ENCODE data around the gene MAGI3.
"Not testable (repeated sequence)": the region's sequence is repeated elsewhere in the genome, so short reads cannot be mapped to it uniquely, and the experiment has no call there.

DNA sequence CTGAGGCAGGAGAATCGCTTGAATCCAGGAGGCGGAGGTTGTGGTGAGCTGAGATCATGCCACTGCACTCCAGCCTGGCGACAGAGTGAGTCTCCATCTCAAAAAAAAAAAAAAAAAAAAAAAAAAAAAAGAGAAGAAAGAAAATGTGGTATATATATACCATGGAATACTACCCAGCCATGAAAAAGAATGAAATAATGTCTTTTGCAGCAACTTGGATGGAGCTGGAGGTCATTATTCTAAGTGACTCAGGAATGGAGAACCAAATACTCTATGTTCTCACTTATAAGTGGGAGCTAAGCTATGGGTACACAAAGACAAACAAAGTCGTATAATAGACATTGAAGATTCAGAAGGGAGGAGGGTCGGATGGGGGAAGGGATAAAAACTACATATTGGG, 214.2 kb downstream of the MAGI3 start:
- TF ChIP-seq, protein P1, sequence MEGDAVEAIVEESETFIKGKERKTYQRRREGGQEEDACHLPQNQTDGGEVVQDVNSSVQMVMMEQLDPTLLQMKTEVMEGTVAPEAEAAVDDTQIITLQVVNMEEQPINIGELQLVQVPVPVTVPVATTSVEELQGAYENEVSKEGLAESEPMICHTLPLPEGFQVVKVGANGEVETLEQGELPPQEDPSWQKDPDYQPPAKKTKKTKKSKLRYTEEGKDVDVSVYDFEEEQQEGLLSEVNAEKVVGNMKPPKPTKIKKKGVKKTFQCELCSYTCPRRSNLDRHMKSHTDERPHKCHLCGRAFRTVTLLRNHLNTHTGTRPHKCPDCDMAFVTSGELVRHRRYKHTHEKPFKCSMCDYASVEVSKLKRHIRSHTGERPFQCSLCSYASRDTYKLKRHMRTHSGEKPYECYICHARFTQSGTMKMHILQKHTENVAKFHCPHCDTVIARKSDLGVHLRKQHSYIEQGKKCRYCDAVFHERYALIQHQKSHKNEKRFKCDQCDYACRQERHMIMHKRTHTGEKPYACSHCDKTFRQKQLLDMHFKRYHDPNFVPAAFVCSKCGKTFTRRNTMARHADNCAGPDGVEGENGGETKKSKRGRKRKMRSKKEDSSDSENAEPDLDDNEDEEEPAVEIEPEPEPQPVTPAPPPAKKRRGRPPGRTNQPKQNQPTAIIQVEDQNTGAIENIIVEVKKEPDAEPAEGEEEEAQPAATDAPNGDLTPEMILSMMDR (IDR thresholded peaks at IDR 0.05) = not testable (repeated sequence)
- TF ChIP-seq POLR2AphosphoS5, POLR2A (IDR thresholded peaks at IDR 0.05): not testable (repeated sequence)
